ENCODE results near the gene PAM.
"Not testable (repeated sequence)": the region's sequence is repeated elsewhere in the genome, so short reads cannot be mapped to it uniquely, and the experiment has no call there.

PAM gene

GRCh38 chr5:102889033-102889432 lies 133.9 kb downstream of the PAM start:
- no peaks in the 10 kb centered on the region for H3K36me3 ChIP-seq (ENCODE audit: insufficient read depth, low read length)
- H3K27me3 ChIP-seq (ENCODE audit: control insufficient read depth in 1 of 2, insufficient read depth in 2 of 2, low read length in 2 of 2): no peaks in the 10 kb centered on the region
- H3K9ac ChIP-seq (ENCODE audit: low read length): no peak overlapping the region
- peaks cover 4% of the 10 kb centered on the region for H3K4me1 ChIP-seq (ENCODE audit: insufficient read depth, low read length)
- H3K4me3 ChIP-seq (ENCODE audit: low read depth in 1 of 2, low read length in 2 of 2): no peak overlapping the region
- H3K27ac ChIP-seq (ENCODE audit: low read depth, low read length): no peak overlapping the region
- H3K9me3 ChIP-seq (ENCODE audit: low read length): no peaks in the 10 kb centered on the region

- no peak overlapping the region for H3K27ac ChIP-seq (ENCODE audit: low read depth, low read length)
- peaks cover 4% of the 10 kb centered on the region for H3K4me1 ChIP-seq (ENCODE audit: insufficient read depth, low read length)
- no peaks in the 10 kb centered on the region for H3K27me3 ChIP-seq (ENCODE audit: control insufficient read depth in 1 of 2, insufficient read depth in 2 of 2, low read length in 2 of 2)
These were observed 135.0 kb downstream of the PAM start for GRCh38 chr5:102890133-102890532.

DNA sequence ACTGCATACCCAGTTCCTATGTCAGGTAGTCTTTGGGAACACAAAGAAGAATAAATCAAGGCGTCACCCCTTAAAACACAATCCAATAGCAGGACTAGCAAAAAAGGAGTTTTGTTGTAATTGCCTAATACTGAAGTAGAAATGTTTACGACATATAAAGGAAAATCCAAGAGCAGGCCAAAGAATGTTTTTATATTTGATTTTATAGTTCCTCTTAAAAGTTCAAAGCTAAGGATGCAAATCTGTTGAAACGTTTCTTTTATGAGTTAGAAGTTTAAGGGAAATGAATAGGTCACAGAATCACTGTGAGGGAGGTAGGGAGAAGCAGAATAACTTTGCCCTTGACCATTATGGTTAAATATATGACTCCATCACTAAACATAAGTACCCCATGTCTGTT lies 136.1 kb downstream of the PAM start:
- Histone ChIP-seq H3K4me3 (ENCODE audit: low read depth in 1 of 2, low read length in 2 of 2) (no peak overlapping the region), H3K27me3 (ENCODE audit: control insufficient read depth in 1 of 2, insufficient read depth in 2 of 2, low read length in 2 of 2) (no peaks in the 10 kb centered on the region), H3K9ac (ENCODE audit: low read length) (no peak overlapping the region)

More at GRCh38 chr5:102890133-102890532, 135.0 kb downstream of the PAM start:
- H3K36me3 ChIP-seq (ENCODE audit: insufficient read depth, low read length): no peaks in the 10 kb centered on the region
- no peak overlapping the region for H3K4me3 ChIP-seq (ENCODE audit: low read depth in 1 of 2, low read length in 2 of 2)
- H3K9me3 ChIP-seq (ENCODE audit: low read length): no peaks in the 10 kb centered on the region
- H3K9ac ChIP-seq (ENCODE audit: low read length): no peak overlapping the region

DNA sequence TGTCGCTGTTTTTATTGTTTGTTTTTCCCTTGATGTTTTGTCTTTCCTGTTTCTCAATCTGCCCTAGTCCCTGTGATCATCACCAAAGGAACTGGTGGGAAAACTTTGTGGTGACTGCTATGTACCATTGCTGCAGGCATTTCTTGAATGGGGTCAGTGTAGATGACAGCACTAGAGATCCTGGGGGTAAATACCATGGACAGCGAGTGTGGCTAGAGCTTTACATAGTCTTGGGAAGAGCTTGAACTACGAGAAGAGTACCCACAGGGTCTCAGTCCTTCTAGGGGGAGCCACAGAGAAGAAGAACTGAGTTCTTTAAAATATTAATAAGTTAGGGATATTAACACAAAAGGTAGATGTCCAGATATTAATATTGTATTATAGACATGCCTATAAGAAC lies 138.8 kb downstream of the PAM start:
- Histone ChIP-seq H3K4me3 (ENCODE audit: low read depth in 1 of 2, low read length in 2 of 2) (no peak overlapping the region), H3K9ac (ENCODE audit: low read length) (no peak overlapping the region), H3K27ac (ENCODE audit: low read depth, low read length) (no peak overlapping the region), H3K9me3 (ENCODE audit: low read length) (no peaks in the 10 kb centered on the region), H3K4me1 (ENCODE audit: insufficient read depth, low read length) (peaks cover 4% of the 10 kb centered on the region), H3K36me3 (ENCODE audit: insufficient read depth, low read length) (no peaks in the 10 kb centered on the region), H3K27me3 (ENCODE audit: control insufficient read depth in 1 of 2, insufficient read depth in 2 of 2, low read length in 2 of 2) (no peaks in the 10 kb centered on the region)

More for the DNA sequence above, 136.1 kb downstream of the PAM start:
- peaks cover 4% of the 10 kb centered on the region for H3K4me1 ChIP-seq (ENCODE audit: insufficient read depth, low read length)
- H3K9me3 ChIP-seq (ENCODE audit: low read length): no peaks in the 10 kb centered on the region
- H3K36me3 ChIP-seq (ENCODE audit: insufficient read depth, low read length): no peaks in the 10 kb centered on the region
- H3K27ac ChIP-seq (ENCODE audit: low read depth, low read length): no peak overlapping the region

- Histone ChIP-seq H3K4me3 (ENCODE audit: low read depth in 1 of 2, low read length in 2 of 2) (no peak overlapping the region), H3K9ac (ENCODE audit: low read length) (no peak overlapping the region), H3K9me3 (ENCODE audit: low read length) (no peaks in the 10 kb centered on the region), H3K27ac (ENCODE audit: low read depth, low read length) (no peak overlapping the region), H3K27me3 (ENCODE audit: control insufficient read depth in 1 of 2, insufficient read depth in 2 of 2, low read length in 2 of 2) (no peaks in the 10 kb centered on the region), H3K36me3 (ENCODE audit: insufficient read depth, low read length) (no peaks in the 10 kb centered on the region), H3K4me1 (ENCODE audit: insufficient read depth, low read length) (no peaks in the 10 kb centered on the region)
These were observed 140.1 kb downstream of the PAM start for GRCh38 chr5:102895234-102895633.

GRCh38 chr5:102895976-102896375 lies 140.9 kb downstream of the PAM start:
- H3K9me3 ChIP-seq (ENCODE audit: low read length): no peaks in the 10 kb centered on the region
- no peaks in the 10 kb centered on the region for H3K36me3 ChIP-seq (ENCODE audit: insufficient read depth, low read length)
- no peak overlapping the region for H3K9ac ChIP-seq (ENCODE audit: low read length)
- no peaks in the 10 kb centered on the region for H3K27me3 ChIP-seq (ENCODE audit: control insufficient read depth in 1 of 2, insufficient read depth in 2 of 2, low read length in 2 of 2)
- no peaks in the 10 kb centered on the region for H3K4me1 ChIP-seq (ENCODE audit: insufficient read depth, low read length)
- no peak overlapping the region for H3K27ac ChIP-seq (ENCODE audit: low read depth, low read length)
- H3K4me3 ChIP-seq (ENCODE audit: low read depth in 1 of 2, low read length in 2 of 2): no peak overlapping the region

DNA sequence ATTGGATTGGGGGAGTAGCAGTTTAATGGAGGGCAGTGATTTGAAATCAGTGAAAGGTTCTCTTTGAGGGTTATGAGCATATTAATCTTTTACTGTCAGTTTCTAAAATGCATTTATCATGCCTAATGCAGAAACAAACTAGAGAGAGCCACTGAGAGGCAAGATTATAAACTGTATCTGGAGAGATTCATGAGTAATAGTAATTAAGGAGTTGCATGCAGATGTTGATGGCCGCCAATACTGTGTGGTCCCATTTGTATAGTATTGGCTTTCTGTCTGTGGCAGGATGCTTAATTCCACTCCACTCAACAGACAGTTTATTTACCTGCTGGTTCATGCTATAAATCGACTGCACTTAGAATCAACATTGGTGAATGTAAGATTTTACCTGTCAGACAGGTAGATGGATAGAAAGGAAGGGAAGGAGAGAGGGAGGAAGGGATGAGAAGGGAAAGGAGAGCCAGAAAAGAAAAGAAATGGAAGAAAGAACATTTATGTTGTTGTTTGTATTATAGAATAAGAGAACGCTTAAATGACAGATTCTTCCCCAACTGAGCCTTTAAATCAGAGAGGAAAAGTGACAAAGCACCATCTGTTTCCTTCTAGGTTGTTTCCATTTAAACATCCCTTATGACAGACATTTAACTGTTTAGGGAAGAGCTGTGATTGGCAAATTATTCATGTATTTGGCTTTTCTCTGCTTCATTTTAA lies 146.5 kb downstream of the PAM start:
- Histone ChIP-seq H3K9me3 (ENCODE audit: low read length) (no peaks in the 10 kb centered on the region), H3K4me3 (ENCODE audit: low read depth in 1 of 2, low read length in 2 of 2) (no peak overlapping the region), H3K27ac (ENCODE audit: low read depth, low read length) (no peak overlapping the region), H3K36me3 (ENCODE audit: insufficient read depth, low read length) (no peaks in the 10 kb centered on the region), H3K9ac (ENCODE audit: low read length) (no peak overlapping the region), H3K27me3 (ENCODE audit: control insufficient read depth in 1 of 2, insufficient read depth in 2 of 2, low read length in 2 of 2) (no peaks in the 10 kb centered on the region), H3K4me1 (ENCODE audit: insufficient read depth, low read length) (no peaks in the 10 kb centered on the region)

- no peak overlapping the region for H3K4me3 ChIP-seq (ENCODE audit: low read depth in 1 of 2, low read length in 2 of 2)
- H3K9me3 ChIP-seq (ENCODE audit: low read length): no peaks in the 10 kb centered on the region
- no peak overlapping the region for H3K27ac ChIP-seq (ENCODE audit: low read depth, low read length)
- H3K4me1 ChIP-seq (ENCODE audit: insufficient read depth, low read length): no peaks in the 10 kb centered on the region
- no peak overlapping the region for H3K9ac ChIP-seq (ENCODE audit: low read length)
- no peaks in the 10 kb centered on the region for H3K36me3 ChIP-seq (ENCODE audit: insufficient read depth, low read length)
- H3K27me3 ChIP-seq (ENCODE audit: control insufficient read depth in 1 of 2, insufficient read depth in 2 of 2, low read length in 2 of 2): no peaks in the 10 kb centered on the region
These were observed 147.0 kb downstream of the PAM start for GRCh38 chr5:102902135-102902448.

- no peak overlapping the region for H3K9ac ChIP-seq (ENCODE audit: low read length)
- no peaks in the 10 kb centered on the region for H3K36me3 ChIP-seq (ENCODE audit: insufficient read depth, low read length)
- H3K4me3 ChIP-seq (ENCODE audit: low read depth in 1 of 2, low read length in 2 of 2): no peak overlapping the region
- H3K9me3 ChIP-seq (ENCODE audit: low read length): no peaks in the 10 kb centered on the region
- H3K27ac ChIP-seq (ENCODE audit: low read depth, low read length): no peak overlapping the region
- H3K27me3 ChIP-seq (ENCODE audit: control insufficient read depth in 1 of 2, insufficient read depth in 2 of 2, low read length in 2 of 2): no peaks in the 10 kb centered on the region
- H3K4me1 ChIP-seq (ENCODE audit: insufficient read depth, low read length): no peaks in the 10 kb centered on the region
These were observed 147.5 kb downstream of the PAM start for GRCh38 chr5:102902647-102903046.

DNA sequence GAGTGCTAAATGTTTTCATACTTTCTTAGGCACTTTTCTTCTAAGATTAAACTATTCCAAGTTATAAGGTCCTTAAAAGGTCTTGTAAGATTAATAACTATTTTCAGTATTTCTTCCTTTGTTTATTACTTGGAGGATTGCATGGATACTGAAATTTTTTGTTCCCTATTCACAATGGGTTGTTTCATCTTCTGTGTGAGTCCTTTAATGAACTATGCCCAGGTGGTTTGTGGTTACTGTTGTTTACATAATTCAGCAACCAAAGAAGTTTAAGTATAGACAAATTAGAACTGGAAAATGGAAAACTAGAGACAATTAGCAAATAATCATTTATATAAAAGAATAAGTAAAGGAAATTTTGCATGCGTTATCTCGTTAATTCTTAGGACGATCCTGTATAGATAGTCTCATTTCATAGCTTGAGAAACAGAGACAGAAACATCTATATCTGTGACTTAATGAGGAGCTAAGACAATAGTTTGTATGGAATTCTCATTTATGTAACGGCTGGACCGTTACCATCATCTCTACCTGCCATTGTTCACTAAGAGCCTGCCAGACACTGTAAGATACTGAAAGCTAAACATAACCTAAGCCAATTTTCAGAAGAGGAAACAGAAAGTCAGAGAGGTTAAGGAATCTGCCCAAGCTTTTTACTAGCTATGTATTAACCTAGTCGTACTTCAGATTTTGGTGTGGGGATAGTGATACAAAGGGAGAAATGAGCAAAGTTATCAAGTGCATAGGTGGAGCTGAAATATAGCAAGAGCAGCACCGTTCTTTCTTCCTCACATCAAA lies 148.2 kb downstream of the PAM start:
- no peak overlapping the region for H3K27ac ChIP-seq (ENCODE audit: low read depth, low read length)
- H3K9ac ChIP-seq (ENCODE audit: low read length): no peak overlapping the region

GRCh38 chr5:102905056-102905455 lies 150.0 kb downstream of the PAM start:
- no peaks in the 10 kb centered on the region for H3K9me3 ChIP-seq (ENCODE audit: low read length)
- no peak overlapping the region for H3K4me3 ChIP-seq (ENCODE audit: low read depth in 1 of 2, low read length in 2 of 2)
- H3K27me3 ChIP-seq (ENCODE audit: control insufficient read depth in 1 of 2, insufficient read depth in 2 of 2, low read length in 2 of 2): no peaks in the 10 kb centered on the region
- no peaks in the 10 kb centered on the region for H3K36me3 ChIP-seq (ENCODE audit: insufficient read depth, low read length)
- H3K27ac ChIP-seq (ENCODE audit: low read depth, low read length): no peak overlapping the region
- H3K4me1 ChIP-seq (ENCODE audit: insufficient read depth, low read length): peaks cover 2% of the 10 kb centered on the region
- H3K9ac ChIP-seq (ENCODE audit: low read length): no peak overlapping the region

More for the DNA sequence above, 148.2 kb downstream of the PAM start:
- no peaks in the 10 kb centered on the region for H3K9me3 ChIP-seq (ENCODE audit: low read length)
- H3K36me3 ChIP-seq (ENCODE audit: insufficient read depth, low read length): no peaks in the 10 kb centered on the region
- no peak overlapping the region for H3K4me3 ChIP-seq (ENCODE audit: low read depth in 1 of 2, low read length in 2 of 2)
- no peaks in the 10 kb centered on the region for H3K4me1 ChIP-seq (ENCODE audit: insufficient read depth, low read length)
- H3K27me3 ChIP-seq (ENCODE audit: control insufficient read depth in 1 of 2, insufficient read depth in 2 of 2, low read length in 2 of 2): no peaks in the 10 kb centered on the region

DNA sequence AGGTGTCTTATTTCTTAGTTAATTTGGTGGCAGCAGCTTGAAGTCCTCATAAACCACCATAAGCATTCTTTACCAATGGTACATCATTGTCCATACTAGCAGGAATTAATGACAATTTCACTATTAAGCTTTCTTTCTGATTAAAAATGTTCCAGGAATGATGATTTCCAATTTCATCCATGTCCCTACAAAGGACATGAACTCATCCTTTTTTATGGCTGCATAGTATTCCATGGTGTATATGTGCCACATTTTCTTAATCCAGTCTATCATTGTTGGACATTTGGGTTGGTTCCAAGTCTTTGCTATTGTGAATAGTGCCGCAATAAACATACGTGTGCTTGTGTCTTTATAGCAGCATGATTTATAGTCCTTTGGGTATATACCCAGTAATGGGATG lies 152.0 kb downstream of the PAM start:
- not testable (repeated sequence) for H3K4me3 ChIP-seq (ENCODE audit: low read depth in 1 of 2, low read length in 2 of 2); H3K27ac ChIP-seq (ENCODE audit: low read depth, low read length); H3K27me3 ChIP-seq (ENCODE audit: control insufficient read depth in 1 of 2, insufficient read depth in 2 of 2, low read length in 2 of 2); H3K36me3 ChIP-seq (ENCODE audit: insufficient read depth, low read length); H3K9me3 ChIP-seq (ENCODE audit: low read length); H3K9ac ChIP-seq (ENCODE audit: low read length)
- peaks cover 17% of the 10 kb centered on the region for H3K4me1 ChIP-seq (ENCODE audit: insufficient read depth, low read length)
